ENCODE measurements around the gene SLC41A3.

SLC41A3 gene

DNA sequence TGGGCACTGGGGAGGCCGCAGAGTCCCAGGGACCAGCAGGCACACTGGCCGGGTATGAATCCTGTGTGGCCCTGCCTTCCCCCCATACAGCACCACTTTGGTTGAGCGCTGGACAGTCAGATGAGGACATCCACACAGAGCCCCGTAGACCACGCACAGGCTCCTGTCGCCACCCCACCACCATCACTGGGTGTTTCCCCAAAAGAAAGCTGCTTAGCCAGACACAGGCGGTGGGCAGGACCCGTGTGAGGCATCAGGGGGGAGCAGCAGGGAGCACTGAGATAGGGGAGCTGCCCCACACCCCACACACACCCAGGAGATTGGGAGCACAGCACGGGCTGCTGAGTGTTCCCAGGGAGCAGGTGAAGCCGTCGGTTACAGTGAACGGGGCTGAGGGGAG lies 42.4 kb upstream of the SLC41A3 start:
- Histone ChIP-seq H3K27me3 (replicated peaks in 2 of 5; ENCODE audit: control insufficient read depth in 4 of 5, insufficient read depth in 5 of 5, low read length in 4 of 5) (peaks cover 0 to 2% (median 0%) of the 10 kb centered on the region in 5 experiments), H3K4me3 (ENCODE audit: control insufficient read depth in 1 of 7, extremely low read depth in 1 of 7, insufficient read depth in 4 of 7, low read depth in 2 of 7, low read length in 6 of 7) (no peak overlapping the region), H3K9me3 (ENCODE audit: control extremely low read depth in 1 of 5, control insufficient read depth in 4 of 5, insufficient read depth in 2 of 5, low read depth in 1 of 5, low read length in 4 of 5) (no peaks in the 10 kb centered on the region), H3K36me3 (ENCODE audit: control insufficient read depth in 4 of 4, insufficient read depth in 4 of 4, low read length in 3 of 4) (no peaks in the 10 kb centered on the region), H3K27ac (ENCODE audit: insufficient read depth in 1 of 2, low read depth in 1 of 2, low read length in 2 of 2, poor library complexity in 1 of 2, severe bottlenecking in 2 of 2) (no peak overlapping the region), H3K4me1 (ENCODE audit: control extremely low read depth in 1 of 4, control insufficient read depth in 4 of 4, insufficient read depth in 4 of 4, low read length in 3 of 4) (peaks cover 0 to 12% (median 5%) of the 10 kb centered on the region in 4 experiments)
- WGBS (ENCODE audit: insufficient coverage), result 94% methylated on average over 9 of the region's 12 CpGs
- DNase-seq, result no peak
- POLR2A ChIA-PET, result no interaction called here
- CTCF ChIA-PET, result interaction anchor here (2.9 kb wide), 1 partner anchor 8 kb away, joined by 15 read pairs; no protein-coding TSS in a partner anchor

DNA sequence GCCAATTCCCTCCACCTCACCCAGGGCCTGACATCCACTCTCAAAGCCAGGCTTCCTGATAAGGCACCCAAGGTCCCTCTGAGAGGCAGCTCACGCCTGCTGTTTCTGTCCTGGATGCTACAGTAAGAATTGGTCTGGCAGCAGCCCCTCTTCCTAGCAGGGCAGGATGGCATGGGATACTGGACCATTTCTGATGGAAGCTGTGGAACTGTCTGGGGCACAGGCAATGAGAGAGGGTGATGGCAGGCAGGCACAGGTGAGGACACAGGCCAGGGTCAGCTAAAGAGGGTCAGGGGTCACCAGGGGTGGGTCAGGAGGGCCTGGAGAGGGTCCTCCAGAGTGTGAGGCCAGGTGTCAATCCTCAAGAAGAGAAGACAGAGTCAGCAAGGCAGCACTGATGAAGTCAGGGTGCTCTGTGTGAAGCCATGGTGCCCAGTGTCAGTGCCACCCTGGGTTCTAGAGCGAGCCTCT lies 41.9 kb upstream of the SLC41A3 start:
- H3K27ac ChIP-seq (ENCODE audit: insufficient read depth in 1 of 2, low read depth in 1 of 2, low read length in 2 of 2, poor library complexity in 1 of 2, severe bottlenecking in 2 of 2), result no peak overlapping the region
- no peak overlapping the region for H3K4me3 ChIP-seq (ENCODE audit: control insufficient read depth in 1 of 7, extremely low read depth in 1 of 7, insufficient read depth in 4 of 7, low read depth in 2 of 7, low read length in 6 of 7)
- 87% methylated on average over 2 of the region's 2 CpGs for WGBS (ENCODE audit: insufficient coverage)
- no peak for DNase-seq
- peaks cover 0 to 2% (median 0%) of the 10 kb centered on the region in 5 experiments for H3K27me3 ChIP-seq (replicated peaks in 2 of 5; ENCODE audit: control insufficient read depth in 4 of 5, insufficient read depth in 5 of 5, low read length in 4 of 5)
- ChIA-PET CTCF (interaction anchor here (2.9 kb wide), 1 partner anchor 8 kb away, joined by 15 read pairs; no protein-coding TSS in a partner anchor), POLR2A (no interaction called here)
- peaks cover 0 to 12% (median 5%) of the 10 kb centered on the region in 4 experiments for H3K4me1 ChIP-seq (ENCODE audit: control extremely low read depth in 1 of 4, control insufficient read depth in 4 of 4, insufficient read depth in 4 of 4, low read length in 3 of 4)
- H3K9me3 ChIP-seq (ENCODE audit: control extremely low read depth in 1 of 5, control insufficient read depth in 4 of 5, insufficient read depth in 2 of 5, low read depth in 1 of 5, low read length in 4 of 5), result no peaks in the 10 kb centered on the region
- no peaks in the 10 kb centered on the region for H3K36me3 ChIP-seq (ENCODE audit: control insufficient read depth in 4 of 4, insufficient read depth in 4 of 4, low read length in 3 of 4)

DNA sequence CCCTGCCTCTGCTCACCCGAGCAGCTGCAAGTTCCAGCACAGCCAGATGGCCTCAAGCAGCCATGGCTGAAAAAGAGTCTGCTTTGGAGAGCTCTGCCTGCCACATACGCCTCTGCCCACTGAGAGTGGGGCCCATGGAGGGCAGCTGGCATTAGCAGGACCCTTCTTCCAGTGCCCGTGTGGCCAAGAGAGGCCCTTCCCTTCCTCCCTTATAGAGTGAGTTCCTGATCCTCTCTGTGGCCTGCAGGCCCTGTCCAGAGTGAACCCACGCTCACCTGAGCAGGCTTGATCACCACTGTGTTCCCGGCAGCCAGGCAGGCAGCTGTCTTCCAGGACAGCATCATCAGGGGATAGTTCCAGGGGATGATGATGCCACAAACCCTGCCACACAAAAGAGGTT lies 41.4 kb upstream of the SLC41A3 start:
- POLR2A ChIA-PET, result no interaction called here
- DNase-seq, result no peak
- 100% methylated on average over 5 of the region's 5 CpGs for WGBS (ENCODE audit: insufficient coverage)

DNA sequence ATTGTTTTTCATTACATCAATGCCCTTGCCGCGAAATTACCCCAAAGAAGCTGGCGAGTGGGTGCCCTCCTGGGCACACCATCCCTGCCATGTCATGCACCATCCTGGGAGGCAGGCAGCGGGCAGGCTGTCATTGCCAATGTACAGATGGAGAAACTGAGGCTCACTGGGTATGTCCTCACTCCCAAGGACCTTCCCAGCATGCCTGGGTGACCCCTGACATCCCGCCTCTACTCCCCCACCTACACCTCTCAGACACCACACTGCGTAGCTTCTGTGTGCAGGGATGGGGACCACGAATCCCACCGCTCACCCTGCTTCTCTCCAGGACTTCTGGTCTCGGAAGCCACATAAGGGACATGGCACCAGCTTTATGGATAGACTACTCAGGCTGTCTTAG lies 41.0 kb upstream of the SLC41A3 start:
- no peak overlapping the region for H3K4me3 ChIP-seq (ENCODE audit: control insufficient read depth in 1 of 7, extremely low read depth in 1 of 7, insufficient read depth in 4 of 7, low read depth in 2 of 7, low read length in 6 of 7)
- CTCF ChIA-PET, result interaction anchor here (2.9 kb wide), 1 partner anchor 9 kb away, joined by 15 read pairs; no protein-coding TSS in a partner anchor
- no peak for DNase-seq
- no peak overlapping the region for H3K27ac ChIP-seq (ENCODE audit: insufficient read depth in 1 of 2, low read depth in 1 of 2, low read length in 2 of 2, poor library complexity in 1 of 2, severe bottlenecking in 2 of 2)
- H3K36me3 ChIP-seq (ENCODE audit: control insufficient read depth in 4 of 4, insufficient read depth in 4 of 4, low read length in 3 of 4), result no peaks in the 10 kb centered on the region
- peaks cover 0 to 8% (median 3%) of the 10 kb centered on the region in 4 experiments for H3K4me1 ChIP-seq (ENCODE audit: control extremely low read depth in 1 of 4, control insufficient read depth in 4 of 4, insufficient read depth in 4 of 4, low read length in 3 of 4)
- no peaks in the 10 kb centered on the region for H3K9me3 ChIP-seq (ENCODE audit: control extremely low read depth in 1 of 5, control insufficient read depth in 4 of 5, insufficient read depth in 2 of 5, low read depth in 1 of 5, low read length in 4 of 5)
- 83% methylated on average over 8 of the region's 9 CpGs for WGBS (ENCODE audit: insufficient coverage)
- POLR2A ChIA-PET, result no interaction called here
- H3K27me3 ChIP-seq (replicated peaks in 2 of 5; ENCODE audit: control insufficient read depth in 4 of 5, insufficient read depth in 5 of 5, low read length in 4 of 5), result peaks cover 0 to 2% (median 0%) of the 10 kb centered on the region in 5 experiments

More for the DNA sequence above, 41.4 kb upstream of the SLC41A3 start:
- Histone ChIP-seq H3K9me3 (ENCODE audit: control extremely low read depth in 1 of 5, control insufficient read depth in 4 of 5, insufficient read depth in 2 of 5, low read depth in 1 of 5, low read length in 4 of 5) (no peaks in the 10 kb centered on the region), H3K27me3 (replicated peaks in 2 of 5; ENCODE audit: control insufficient read depth in 4 of 5, insufficient read depth in 5 of 5, low read length in 4 of 5) (peaks cover 0 to 2% (median 0%) of the 10 kb centered on the region in 5 experiments), H3K27ac (ENCODE audit: insufficient read depth in 1 of 2, low read depth in 1 of 2, low read length in 2 of 2, poor library complexity in 1 of 2, severe bottlenecking in 2 of 2) (no peak overlapping the region), H3K4me3 (ENCODE audit: control insufficient read depth in 1 of 7, extremely low read depth in 1 of 7, insufficient read depth in 4 of 7, low read depth in 2 of 7, low read length in 6 of 7) (no peak overlapping the region), H3K36me3 (ENCODE audit: control insufficient read depth in 4 of 4, insufficient read depth in 4 of 4, low read length in 3 of 4) (no peaks in the 10 kb centered on the region), H3K4me1 (ENCODE audit: control extremely low read depth in 1 of 4, control insufficient read depth in 4 of 4, insufficient read depth in 4 of 4, low read length in 3 of 4) (peaks cover 0 to 12% (median 5%) of the 10 kb centered on the region in 4 experiments)
- CTCF ChIA-PET, result interaction anchor here (2.9 kb wide), 1 partner anchor 9 kb away, joined by 15 read pairs; no protein-coding TSS in a partner anchor

DNA sequence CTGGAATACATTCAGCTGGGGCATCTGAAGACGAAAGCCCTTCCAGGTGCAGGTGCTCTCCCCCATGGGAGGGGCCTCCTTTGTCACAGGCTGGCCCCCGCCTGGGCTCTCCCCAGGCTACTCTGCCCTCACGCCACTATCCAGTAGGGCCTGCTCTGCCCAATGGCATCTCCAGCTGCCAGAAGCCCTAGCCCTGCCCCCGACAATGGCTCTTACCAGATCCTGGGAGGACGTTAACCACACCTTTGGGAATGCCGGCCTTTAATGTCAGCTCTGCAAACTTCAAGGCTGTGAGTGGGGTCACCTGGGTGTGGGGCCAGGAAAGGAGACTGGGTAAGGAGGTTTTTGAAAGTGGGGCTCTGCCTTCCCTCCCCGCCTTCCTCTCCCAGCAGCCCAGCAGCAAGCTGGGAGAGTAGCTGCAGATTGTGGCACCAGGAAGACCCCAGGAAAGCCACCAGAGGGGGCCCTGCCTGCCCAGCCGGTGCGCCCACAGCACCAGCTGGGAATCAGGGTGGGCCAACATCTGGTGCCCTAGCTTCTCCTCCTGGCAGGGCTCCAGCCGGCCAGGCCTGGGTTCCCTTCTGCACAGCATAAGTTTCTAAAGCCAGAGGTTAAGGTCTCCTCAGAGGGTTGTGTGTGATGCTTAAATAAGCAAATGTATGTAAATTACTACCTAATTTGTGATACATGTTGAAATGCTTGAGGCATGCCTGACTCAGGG lies 40.4 kb upstream of the SLC41A3 start:
- H3K27ac ChIP-seq (ENCODE audit: insufficient read depth in 1 of 2, low read depth in 1 of 2, low read length in 2 of 2, poor library complexity in 1 of 2, severe bottlenecking in 2 of 2), result no peak overlapping the region
- POLR2A ChIA-PET, result no interaction called here
- no peaks in the 10 kb centered on the region for H3K36me3 ChIP-seq (ENCODE audit: control insufficient read depth in 4 of 4, insufficient read depth in 4 of 4, low read length in 3 of 4)
- CTCF ChIA-PET, result interaction anchor here (2.9 kb wide), 1 partner anchor 10 kb away, joined by 15 read pairs; no protein-coding TSS in a partner anchor
- H3K27me3 ChIP-seq (replicated peaks in 2 of 5; ENCODE audit: control insufficient read depth in 4 of 5, insufficient read depth in 5 of 5, low read length in 4 of 5), result peaks cover 0 to 2% (median 0%) of the 10 kb centered on the region in 5 experiments
- no peak for DNase-seq
- no peaks in the 10 kb centered on the region for H3K9me3 ChIP-seq (ENCODE audit: control extremely low read depth in 1 of 5, control insufficient read depth in 4 of 5, insufficient read depth in 2 of 5, low read depth in 1 of 5, low read length in 4 of 5)
- H3K4me3 ChIP-seq (ENCODE audit: control insufficient read depth in 1 of 7, extremely low read depth in 1 of 7, insufficient read depth in 4 of 7, low read depth in 2 of 7, low read length in 6 of 7), result no peak overlapping the region
- 93% methylated on average over 8 of the region's 10 CpGs for WGBS (ENCODE audit: insufficient coverage)
- H3K4me1 ChIP-seq (ENCODE audit: control extremely low read depth in 1 of 4, control insufficient read depth in 4 of 4, insufficient read depth in 4 of 4, low read length in 3 of 4), result peaks cover 0 to 2% (median under 1%) of the 10 kb centered on the region in 4 experiments

DNA sequence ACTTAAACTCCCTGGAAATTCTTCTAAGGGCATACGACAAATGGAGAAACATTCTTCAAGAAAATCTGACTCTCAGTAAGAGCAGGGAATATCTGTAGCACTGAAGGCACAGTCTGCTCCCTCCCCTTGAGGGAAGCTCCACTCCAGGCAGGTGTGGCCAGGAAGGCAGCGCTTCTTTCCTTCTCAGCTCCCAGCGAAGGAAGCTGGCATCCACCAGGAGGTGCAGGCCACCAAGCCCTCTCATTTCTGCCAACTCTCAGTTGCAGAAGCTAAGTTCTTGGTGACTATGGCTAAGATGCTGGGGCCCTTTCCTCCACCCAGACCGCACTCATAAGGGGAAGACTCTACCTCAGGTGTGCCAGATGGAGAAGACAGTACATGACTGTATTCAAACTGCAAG lies 37.7 kb upstream of the SLC41A3 start:
- ChIA-PET POLR2A (no interaction called here), CTCF (interaction anchor here (1.2 kb wide), 1 partner anchor 25 kb away, joined by 3 read pairs; no protein-coding TSS in a partner anchor)
- no peak overlapping the region for H3K27ac ChIP-seq (ENCODE audit: insufficient read depth in 1 of 2, low read depth in 1 of 2, low read length in 2 of 2, poor library complexity in 1 of 2, severe bottlenecking in 2 of 2)
- H3K27me3 ChIP-seq (replicated peaks in 2 of 5; ENCODE audit: control insufficient read depth in 4 of 5, insufficient read depth in 5 of 5, low read length in 4 of 5), result peaks cover 0 to 2% (median 0%) of the 10 kb centered on the region in 5 experiments
- H3K4me3 ChIP-seq (ENCODE audit: control insufficient read depth in 1 of 7, extremely low read depth in 1 of 7, insufficient read depth in 4 of 7, low read depth in 2 of 7, low read length in 6 of 7), result no peak overlapping the region
- H3K9me3 ChIP-seq (ENCODE audit: control extremely low read depth in 1 of 5, control insufficient read depth in 4 of 5, insufficient read depth in 2 of 5, low read depth in 1 of 5, low read length in 4 of 5), result no peaks in the 10 kb centered on the region
- WGBS (ENCODE audit: insufficient coverage), result 100% methylated on average over 3 of the region's 4 CpGs
- H3K4me1 ChIP-seq (ENCODE audit: control extremely low read depth in 1 of 4, control insufficient read depth in 4 of 4, insufficient read depth in 4 of 4, low read length in 3 of 4), result no peaks in the 10 kb centered on the region
- no peak for DNase-seq
- H3K36me3 ChIP-seq (ENCODE audit: control insufficient read depth in 4 of 4, insufficient read depth in 4 of 4, low read length in 3 of 4), result no peaks in the 10 kb centered on the region

DNA sequence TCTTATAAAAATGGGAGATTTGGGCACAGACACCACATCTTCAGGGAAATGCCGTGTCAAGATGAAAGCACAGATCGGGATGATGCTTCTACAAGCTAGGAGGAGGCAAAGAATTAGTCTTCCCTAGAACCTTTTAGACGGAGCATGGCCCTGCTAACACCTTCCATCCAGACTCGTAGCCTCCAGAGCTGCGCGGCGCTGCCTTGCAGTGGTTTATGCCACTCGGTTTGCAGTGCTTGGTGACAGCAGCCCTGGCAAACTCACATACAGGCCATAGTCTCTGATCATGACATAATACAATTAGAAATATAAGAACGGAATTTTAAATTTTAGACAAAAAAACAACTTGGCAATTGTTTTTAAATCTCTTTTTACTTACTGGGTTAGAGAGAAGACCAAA lies 37.1 kb upstream of the SLC41A3 start:
- Histone ChIP-seq H3K9me3 (ENCODE audit: control extremely low read depth in 1 of 5, control insufficient read depth in 4 of 5, insufficient read depth in 2 of 5, low read depth in 1 of 5, low read length in 4 of 5) (no peaks in the 10 kb centered on the region), H3K4me1 (ENCODE audit: control extremely low read depth in 1 of 4, control insufficient read depth in 4 of 4, insufficient read depth in 4 of 4, low read length in 3 of 4) (no peaks in the 10 kb centered on the region), H3K36me3 (ENCODE audit: control insufficient read depth in 4 of 4, insufficient read depth in 4 of 4, low read length in 3 of 4) (no peaks in the 10 kb centered on the region), H3K27ac (ENCODE audit: insufficient read depth in 1 of 2, low read depth in 1 of 2, low read length in 2 of 2, poor library complexity in 1 of 2, severe bottlenecking in 2 of 2) (no peak overlapping the region), H3K4me3 (ENCODE audit: control insufficient read depth in 1 of 7, extremely low read depth in 1 of 7, insufficient read depth in 4 of 7, low read depth in 2 of 7, low read length in 6 of 7) (no peak overlapping the region), H3K27me3 (replicated peaks in 2 of 5; ENCODE audit: control insufficient read depth in 4 of 5, insufficient read depth in 5 of 5, low read length in 4 of 5) (peaks cover 0 to 2% (median 0%) of the 10 kb centered on the region in 5 experiments)
- CTCF ChIA-PET, result interaction anchor here (1.2 kb wide), 1 partner anchor 25 kb away, joined by 3 read pairs; no protein-coding TSS in a partner anchor
- no peak for DNase-seq
- POLR2A ChIA-PET, result no interaction called here
- WGBS (ENCODE audit: insufficient coverage), result 98% methylated on average over 8 of the region's 9 CpGs

All from common myeloid progenitor, CD34-positive (primary cell).